Skin epidermis (tissue), 12 donors: Measurements from ENCODE around the gene ARRB1.
"Not testable (repeated sequence)": the region's sequence is repeated elsewhere in the genome, so short reads cannot be mapped to it uniquely, and the experiment has no call there.

Experiments
- H3K27ac ChIP-seq, 21 experiments: fragments of 200-600 bp; sonication (generic) in 11 of 21; one replicate each; pipeline ENCODE4 v1.5.0; 2020; ENCODE audit warnings: mild to moderate bottlenecking in 3 of 21, inconsistent platforms in 2 of 21, moderate library complexity in 2 of 21
- H3K4me3 ChIP-seq, 7 experiments: fragments of 200-600 bp; sonication (generic) in 2 of 7; one replicate each; pipeline ENCODE4 v1.5.0; 2020; ENCODE audit warnings: inconsistent platforms in 2 of 7, mild to moderate bottlenecking in 2 of 7, moderate library complexity in 1 of 7

Gene ARRB1

DNA sequence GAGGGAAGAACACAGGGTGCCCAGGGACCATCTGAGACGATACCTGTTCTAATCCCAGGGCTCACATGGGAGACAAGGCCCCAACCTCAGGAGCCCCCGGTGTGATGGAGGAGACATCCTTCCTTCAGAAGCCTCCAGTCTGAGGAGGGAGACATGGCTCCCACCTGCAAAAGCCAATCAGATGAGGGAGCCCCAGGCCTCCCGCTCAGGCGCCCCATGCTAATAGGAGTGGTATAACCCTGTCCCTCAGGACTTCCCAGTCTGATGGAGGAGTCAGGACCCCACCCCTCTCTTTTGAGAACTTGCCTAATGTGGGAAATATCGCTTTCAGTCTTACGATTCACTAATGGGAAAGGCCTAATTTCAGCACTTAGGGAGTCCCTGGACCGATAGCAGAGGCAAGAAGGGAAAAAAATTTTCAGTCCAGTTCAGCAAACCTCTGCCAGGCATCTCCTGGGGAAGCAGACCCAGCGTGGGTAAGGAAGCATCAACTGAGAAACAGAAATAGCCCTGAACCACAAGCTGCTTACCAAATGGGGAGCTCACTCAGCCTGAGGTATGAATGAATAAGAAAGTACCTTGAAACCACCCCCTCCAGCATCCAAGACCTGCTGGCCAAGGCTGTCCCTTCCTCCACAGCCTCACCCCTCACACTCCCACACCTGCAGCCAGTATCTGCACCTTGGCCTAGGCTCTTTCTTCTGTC is 5.9 kb downstream of the ARRB1 start:
- H3K27ac ChIP-seq = peak overlapping the region in 10 of 21 experiments; percentile 0 to 88 (median 38)
- H3K4me3 ChIP-seq = no peak overlapping the region

DNA sequence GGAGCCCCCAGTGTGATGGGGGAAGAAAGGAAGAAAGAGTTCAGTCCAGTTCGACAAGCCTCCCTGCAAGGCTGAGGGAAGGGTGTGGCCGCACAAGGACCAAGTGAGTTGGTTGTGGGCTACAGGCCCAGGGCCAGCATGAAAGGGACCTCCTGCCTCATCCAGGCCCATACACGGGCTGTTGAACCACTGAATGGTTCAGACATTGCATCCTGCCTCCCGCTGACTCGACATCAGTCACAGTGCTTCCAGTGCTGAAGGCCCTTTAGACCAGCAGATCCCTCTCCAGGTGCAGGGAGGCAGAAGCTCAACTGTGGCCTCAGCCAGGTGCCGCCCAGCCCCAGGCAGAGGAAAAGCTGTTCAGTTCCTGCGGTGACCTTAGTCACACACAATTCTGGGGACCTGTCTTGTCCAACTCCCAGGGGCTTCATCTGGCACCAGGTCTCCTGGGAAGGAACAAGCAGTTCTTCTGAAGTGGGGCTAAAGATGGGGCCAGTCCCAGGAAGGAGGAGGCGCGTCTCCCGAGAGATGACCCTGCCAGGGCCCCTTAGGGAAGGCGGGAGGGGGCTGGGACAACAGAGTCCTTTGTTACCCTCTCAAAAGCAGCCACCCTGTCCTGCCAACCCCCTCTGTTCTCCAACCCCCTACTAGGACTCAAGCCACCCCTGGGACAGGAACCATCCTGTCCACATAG is 6.6 kb downstream of the ARRB1 start:
- Histone ChIP-seq H3K4me3 (no peak overlapping the region), H3K27ac (peak overlapping the region in 12 of 21 experiments; percentile 9 to 88 (median 38))

DNA sequence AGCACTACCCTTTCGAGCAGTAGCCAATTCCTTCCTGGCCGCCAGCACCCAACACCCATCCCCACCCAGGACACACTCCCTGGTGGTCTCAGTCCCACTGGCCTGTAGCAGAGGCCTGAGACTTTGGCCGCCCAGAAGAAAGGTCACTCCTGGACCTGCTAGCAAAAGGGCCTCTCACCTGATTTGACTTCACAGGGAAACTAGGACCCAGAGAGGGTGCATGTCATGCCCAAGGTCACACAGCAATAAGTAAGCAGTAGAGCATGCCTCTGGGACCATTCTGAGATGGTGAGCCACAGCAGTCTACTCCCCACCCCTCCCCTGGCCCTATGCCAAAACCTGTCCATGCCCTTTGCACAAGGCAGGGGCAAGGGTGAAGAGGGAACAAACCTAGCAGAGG is 7.3 kb downstream of the ARRB1 start:
- no peak overlapping the region for H3K4me3 ChIP-seq
- H3K27ac ChIP-seq = peak overlapping the region in 11 of 21 experiments; percentile 9 to 88 (median 39)

DNA sequence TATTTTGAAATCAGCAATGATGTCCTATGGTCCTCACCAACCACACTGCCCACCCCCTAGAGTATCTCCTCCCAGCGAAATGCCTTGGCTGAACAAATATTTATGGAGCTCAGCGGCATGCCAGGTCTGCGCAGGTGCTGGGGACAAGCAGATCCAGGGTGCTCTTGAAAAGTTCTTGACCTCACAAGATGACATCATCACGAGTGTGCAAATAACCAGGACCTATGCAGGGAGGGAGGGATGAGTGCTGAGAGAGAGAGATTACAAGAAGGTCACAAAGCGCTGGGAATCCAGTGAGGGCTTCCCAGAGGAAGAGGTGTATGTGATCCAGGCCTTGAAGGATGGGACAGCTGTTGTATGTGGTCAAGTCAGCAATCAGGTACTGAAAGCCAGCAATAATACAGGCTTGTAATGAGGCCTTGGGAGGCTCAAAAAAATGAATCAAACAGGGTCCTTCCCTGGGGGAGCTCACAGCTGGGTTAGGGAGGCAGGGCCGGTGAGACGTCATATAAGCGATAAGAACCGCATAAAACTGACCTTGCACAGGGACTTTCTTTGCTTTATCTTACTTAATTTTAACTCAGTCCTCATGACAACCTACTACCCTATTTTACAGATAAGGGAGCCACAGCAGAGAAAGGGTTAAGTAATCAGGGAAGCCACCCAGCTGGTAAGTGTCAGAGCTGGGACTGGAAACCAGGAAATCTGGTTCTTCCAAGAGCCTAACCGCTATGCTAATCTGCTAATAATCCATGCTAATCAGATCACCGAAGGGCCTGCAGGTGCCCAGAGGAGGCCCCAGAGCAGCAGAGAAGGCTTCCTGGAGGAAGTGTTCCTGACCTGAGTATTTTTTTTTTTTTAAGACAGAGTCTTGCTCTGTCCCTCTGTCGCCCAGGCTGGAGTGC is 8.2 kb downstream of the ARRB1 start:
- no peak overlapping the region for H3K4me3 ChIP-seq
- H3K27ac ChIP-seq = peak overlapping the region in 14 of 21 experiments; percentile 2 to 88 (median 61)

DNA sequence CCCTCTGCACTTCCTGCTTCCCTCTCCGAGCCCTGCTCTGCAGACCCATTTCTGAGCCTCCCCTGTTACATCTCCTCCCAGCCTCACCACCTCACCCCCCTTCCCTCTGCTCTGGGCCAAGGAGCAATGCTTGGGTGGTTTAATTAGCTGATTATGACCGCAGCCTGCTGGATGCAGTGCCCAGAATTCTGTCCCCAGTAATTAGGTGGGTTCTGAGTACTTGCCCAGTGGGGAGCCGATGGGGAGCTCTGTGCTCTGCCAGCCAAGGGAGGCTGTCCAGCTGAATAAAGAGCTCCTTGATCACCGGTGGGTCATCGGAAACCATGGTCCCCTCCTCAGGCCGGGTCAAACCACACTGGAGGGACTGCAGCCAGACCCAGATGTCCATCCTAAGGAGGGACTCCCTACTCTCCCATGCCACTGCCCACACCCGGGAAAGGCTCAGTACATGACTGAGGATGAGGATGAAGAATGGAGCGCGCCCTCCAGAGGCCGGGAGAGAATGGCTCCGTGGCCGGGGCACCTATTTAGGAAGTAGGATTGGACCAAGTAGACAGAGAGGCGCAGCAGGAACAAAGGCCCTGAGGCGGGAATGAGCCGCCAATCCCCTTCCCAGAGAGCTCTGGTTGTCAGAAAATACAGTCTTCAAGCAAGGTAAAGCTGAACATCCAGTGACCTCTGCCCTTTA is 9.1 kb downstream of the ARRB1 start:
- peak overlapping the region in 17 of 21 experiments; percentile 2 to 88 (median 70) for H3K27ac ChIP-seq
- H3K4me3 ChIP-seq = no peak overlapping the region

DNA sequence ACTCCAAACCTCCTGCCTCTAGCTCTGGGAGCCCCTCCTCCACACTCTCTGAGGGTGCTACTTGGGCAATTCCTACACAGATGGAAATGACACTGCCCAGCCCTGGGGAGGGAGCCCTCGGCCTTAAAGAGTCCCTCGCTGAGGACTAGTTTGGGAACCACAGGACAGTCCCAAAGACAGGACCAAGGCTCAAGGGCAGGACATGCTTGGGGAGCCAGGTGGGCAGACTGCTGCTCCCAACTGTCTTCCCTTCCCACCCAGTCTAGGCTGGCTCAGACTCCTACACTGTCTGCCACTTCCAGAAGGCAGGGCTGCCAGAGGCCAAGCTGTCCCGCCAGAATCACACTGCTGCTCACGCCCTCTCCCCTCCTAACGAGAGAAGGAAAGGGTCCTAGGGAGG is 9.8 kb downstream of the ARRB1 start:
- Histone ChIP-seq H3K4me3 (no peak overlapping the region), H3K27ac (peak overlapping the region in 18 of 21 experiments; percentile 14 to 88 (median 80))

DNA sequence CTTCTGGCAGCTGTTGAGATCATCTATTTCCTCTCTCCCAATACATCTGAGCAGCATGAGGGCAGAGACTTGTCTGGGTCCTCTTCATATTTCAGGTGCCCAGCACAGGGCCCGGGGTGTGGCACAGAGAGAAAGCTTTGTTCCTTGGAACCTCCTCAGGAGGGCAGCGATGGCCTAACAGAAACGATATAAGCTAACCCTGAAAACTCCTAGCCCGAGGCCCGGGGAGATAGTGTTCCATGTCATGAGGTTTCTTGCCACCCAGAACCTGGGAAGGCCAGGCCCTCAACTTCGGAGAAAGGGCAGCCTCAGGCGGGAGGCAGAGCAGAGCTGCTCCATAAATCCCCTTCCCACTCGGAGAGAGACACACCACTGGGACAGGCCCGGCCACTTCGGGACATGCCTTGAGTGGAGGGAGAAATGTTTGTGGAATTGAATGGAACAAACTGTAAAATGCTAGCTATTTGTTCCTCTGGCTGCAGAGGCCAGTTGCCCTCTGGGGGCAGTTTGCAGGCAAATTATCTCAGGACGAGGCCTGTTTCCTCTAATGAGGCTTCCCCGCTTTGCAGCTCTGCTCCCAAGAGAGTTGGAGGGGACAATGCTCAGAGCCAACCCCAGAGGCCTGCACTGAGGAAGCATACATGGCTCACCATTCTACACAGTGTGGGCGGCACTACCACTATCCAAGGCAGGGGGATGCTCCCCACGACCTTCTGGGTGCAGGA is 11.6 kb downstream of the ARRB1 start:
- Histone ChIP-seq H3K27ac (peak overlapping the region in 20 of 21 experiments; percentile 36 to 88 (median 80)), H3K4me3 (no peak overlapping the region)

DNA sequence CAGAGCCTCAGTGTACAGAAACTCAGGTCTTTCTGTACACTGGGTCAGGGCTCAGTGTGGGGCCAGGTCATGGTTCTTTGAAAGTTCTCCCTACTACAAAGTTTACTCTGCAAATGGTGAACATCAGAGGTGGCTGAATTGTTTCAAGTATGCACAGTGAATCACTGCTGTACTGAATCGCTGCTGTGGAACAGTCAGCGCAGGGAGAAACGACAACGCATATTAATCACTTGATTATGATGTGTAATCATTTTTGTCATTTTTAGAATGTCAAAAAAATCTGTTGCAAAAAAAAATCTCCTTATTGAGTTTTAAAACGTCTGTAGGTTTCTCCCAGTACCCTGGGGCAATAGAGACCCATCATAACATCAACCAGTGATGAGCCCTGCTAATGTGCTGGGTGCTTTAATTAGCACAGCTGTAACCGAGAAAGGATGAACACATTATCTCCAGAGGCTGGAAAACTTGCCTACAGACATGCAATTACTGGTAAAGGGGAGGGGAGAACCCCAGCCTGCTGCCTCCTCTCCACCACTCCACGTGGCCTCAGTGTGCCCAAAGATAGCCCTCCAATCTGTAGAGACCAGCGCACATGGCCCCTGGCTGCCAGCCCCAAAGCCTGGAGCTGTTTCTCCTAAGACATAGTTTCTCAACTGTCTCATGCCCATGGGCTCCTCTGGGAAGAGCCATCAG is 12.8 kb downstream of the ARRB1 start:
- Histone ChIP-seq H3K4me3 (no peak overlapping the region), H3K27ac (peak overlapping the region in 19 of 21 experiments; percentile 40 to 88 (median 80))

DNA sequence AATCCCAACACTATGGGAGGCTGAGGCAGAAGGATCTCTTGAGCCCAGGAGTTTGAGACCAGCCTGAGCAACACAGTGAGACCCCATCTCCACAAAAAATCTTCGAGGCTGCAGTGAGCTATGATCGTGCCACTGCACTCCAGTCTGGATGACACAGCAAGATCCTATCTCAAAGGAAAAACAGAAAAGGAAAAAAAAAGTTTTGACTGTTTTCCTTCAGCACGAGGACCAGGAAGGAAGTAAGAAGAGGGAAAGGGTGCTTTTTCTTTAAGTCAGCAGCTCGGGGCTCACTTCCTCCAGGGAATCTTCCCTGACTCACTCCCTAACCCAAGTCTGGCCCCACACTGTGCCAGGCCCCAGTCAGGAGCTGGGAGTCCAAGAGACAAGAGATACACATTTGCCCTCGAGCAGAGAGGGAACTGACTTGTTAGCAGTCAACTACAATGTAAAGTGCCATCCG is 14.2 kb downstream of the ARRB1 start:
- H3K27ac ChIP-seq = peak overlapping the region in 14 of 21 experiments; percentile 19 to 88 (median 72)
- no peak overlapping the region for H3K4me3 ChIP-seq

DNA sequence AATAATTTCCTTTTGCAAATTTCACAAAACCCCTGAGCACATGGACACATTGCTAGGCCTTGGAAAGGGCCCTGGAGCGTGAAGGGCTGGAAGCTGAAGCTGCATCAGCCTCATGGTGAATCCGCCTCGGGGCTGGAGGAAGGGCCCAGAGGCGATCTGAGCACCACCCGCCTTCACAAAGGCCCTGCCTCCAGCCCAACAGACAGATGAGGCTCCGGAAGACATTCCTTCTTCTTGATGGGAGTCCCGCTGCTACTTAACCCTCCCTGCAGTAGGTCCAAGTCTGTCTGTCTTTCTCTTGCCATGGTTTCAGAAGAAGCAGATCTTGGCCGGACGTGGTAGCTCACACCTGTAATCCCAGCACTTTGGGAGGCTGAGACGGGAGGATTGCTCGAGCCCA is 16.5 kb downstream of the ARRB1 start:
- Histone ChIP-seq H3K4me3 (no peak overlapping the region), H3K27ac (peak overlapping the region in 12 of 21 experiments; percentile 6 to 88 (median 48))

DNA sequence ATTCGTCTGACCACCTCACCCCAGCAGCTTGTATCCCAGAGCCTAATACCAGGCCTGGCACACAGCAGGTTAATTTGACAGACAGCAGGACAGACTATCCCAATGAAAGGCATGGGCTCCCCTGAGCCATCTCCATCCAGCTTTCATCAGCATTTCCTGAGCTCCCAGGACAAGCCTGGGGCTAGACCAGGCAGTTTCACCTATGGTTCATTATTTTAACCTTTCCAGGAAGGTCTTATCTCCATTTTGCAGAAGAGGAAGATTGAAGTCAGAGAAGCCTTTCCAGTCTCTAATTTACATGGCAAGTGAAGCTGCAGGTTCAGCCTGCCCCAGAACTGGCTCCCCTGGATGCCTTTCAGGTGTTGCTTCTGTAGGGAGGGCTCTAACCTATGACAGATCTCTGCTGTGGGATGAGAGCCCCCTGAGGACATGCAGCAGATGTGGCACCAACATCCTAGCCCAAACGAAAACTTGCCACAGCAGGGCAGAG is 17.0 kb downstream of the ARRB1 start:
- H3K4me3 ChIP-seq = no peak overlapping the region
- peak overlapping the region in 10 of 21 experiments; percentile 1 to 88 (median 48) for H3K27ac ChIP-seq

DNA sequence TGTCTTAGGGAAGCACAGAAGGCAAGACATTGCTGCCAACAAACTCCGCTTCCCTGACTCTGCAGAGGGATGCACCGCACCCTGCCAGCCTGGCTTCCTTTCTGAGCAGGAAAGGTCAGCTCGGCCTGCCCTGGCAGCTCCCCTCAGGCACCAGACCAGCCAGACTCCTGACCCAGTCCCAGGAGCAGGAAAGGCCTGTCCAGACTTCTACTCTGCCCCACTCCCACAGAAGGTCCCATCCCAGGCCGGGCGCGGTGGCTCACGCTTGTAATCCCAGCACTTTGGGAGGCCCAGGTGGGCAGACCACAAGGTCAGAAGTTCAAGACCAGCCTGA is 17.7 kb downstream of the ARRB1 start:
- Histone ChIP-seq H3K4me3 (no peak overlapping the region), H3K27ac (peak overlapping the region in 7 of 21 experiments; percentile 1 to 73 (median 49))

DNA sequence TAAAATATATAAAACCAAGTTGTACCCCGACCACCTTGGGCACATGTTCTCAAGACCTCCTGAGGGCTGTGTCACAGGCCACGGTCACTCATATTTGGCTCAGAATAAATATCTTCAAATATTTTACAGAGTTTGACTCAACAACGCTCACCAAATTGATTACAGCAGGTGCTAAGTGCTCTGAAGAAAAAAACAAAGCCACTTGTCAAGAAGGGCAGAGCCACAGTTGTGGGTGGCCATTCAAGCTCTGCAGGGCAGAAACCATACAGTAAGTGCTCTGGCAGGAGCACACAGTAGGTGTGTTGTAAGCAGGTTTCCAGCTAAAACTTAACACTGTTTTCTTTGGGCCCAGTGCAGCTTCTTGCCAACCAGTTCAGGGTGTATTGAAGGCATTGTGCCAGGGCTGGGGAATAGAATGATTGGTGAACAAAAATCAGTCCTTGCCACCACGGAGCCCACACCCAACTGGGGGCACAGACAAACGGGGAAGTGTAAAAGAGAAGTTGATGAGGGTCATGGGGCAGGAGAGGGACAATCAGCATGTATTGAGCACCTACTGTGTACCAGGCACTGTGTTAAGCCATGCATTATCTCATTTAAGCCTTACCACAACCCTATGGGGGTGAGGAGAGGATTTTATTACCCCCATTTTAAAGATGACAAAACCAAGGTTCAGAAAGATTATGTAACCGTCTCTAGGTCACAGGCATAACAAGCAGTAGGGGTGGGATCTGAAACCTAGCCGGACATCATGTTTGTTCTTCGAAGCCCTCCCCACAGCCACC is 18.2 kb downstream of the ARRB1 start:
- Histone ChIP-seq H3K27ac (peak overlapping the region in 6 of 21 experiments; percentile 1 to 73 (median 40)), H3K4me3 (no peak overlapping the region)

DNA sequence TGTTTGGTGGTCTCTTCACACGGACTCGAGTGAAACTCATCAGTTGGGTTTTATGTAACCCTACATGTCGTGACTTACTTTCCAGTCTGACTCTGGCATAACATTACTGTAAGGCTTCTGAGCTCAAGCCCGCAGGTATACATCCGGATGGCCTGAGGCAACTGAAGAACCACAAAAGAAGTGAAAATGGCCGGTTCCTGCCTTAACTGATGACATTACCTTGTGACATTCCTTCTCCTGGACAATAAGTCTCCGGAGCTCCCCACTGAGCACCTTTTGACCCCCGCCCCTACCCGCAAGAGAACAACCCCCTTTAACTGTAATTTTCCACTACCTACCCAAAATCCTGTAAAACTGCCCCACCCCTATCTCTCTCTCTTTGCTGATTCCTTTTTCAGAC is 19.7 kb downstream of the ARRB1 start:
- H3K27ac ChIP-seq = not testable (repeated sequence)

DNA sequence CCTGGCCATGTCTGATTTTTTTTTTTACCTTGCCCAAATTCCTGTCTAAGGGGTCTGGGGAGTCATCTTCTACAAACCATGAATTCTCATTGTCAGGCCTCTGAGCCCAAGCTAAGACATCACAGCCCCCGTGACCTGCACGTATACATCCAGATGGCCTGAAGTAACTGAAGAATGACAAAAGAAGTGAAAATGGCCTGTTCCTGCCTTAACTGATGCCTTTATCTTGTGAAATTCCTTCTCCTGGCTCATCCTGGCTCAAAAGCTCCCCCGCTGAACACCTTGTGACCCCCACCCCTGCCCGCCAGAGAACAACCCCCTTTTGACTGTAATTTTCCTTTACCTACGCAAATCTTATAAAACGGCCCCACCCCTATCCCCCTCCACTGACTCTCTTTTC is 20.2 kb downstream of the ARRB1 start:
- not testable (repeated sequence) for H3K4me3 ChIP-seq, H3K27ac ChIP-seq

More for the DNA sequence above, 19.7 kb downstream of the ARRB1 start:
- H3K4me3 ChIP-seq = not testable (repeated sequence)

DNA sequence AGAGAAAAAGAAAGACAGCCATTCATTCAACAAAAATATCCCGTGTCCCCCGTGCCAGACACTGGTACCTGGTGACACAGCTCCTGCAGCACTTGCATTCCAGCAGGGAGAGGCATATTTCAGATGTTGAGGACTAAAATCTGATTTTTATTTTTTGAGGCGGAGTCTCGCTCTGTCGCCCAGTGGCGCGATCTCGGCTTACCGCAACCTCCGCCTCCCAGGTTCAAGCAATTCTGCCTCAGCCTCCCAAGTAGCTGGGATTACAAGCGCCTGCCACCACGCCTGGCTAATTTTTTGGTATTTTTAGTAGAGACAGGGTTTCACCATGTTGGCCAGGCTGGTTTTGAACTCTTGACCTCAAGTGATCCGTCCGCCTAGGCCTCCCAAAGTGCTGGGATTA is 20.6 kb downstream of the ARRB1 start:
- H3K27ac ChIP-seq = peak overlapping the region in 1 of 21 experiments; percentile 14
- H3K4me3 ChIP-seq = not testable (repeated sequence)

DNA sequence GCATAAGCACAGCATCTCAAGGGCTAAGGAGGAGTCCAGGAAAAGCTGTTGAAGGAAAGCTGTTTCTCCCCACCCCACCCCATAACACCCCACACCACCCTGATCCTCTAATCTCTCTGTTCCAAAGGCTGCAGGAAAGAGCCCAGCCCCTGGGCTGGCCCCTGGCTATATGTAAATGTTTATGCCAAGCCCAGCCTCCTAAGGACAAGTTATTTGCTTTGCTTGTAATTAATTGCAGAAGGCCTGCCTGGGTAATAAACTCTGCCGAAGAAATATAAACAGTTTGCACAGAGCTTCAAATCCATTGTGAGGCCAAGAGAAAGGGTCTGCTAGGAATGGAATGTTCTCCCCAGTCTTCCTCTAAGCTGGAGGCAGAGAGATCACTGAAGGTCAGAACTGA is 21.2 kb downstream of the ARRB1 start:
- no peak overlapping the region for H3K4me3 ChIP-seq
- H3K27ac ChIP-seq = peak overlapping the region in 4 of 21 experiments; percentile 14 to 83 (median 60)
